Activated CD4-positive, alpha-beta memory T cell treated with anti-CD3 and anti-CD28 coated beads for 36 hours (primary cell): Measurements from ENCODE around the gene CDKN2B-AS1. TPM values are rescaled to one million over a fixed set of nuclear protein-coding genes. Genes with fewer than 3 reads are reported as not detected.

ENCODE experiments used
- CTCF ChIA-PET: fragments of 350-600 bp; sonication (Branson Sonifier 250); formaldehyde crosslinking; loops from one replicate; lab custom pipeline; 2021; ENCODE audit warnings: antibody characterized with exemption, inconsistent platforms; lab: Charles Lee
- POLR2A ChIA-PET: fragments of 350-600 bp; sonication (Branson Sonifier 250); formaldehyde crosslinking; loops from one replicate; lab custom pipeline; 2021; ENCODE audit warnings: antibody characterized with exemption; lab: Charles Lee
- DNase-seq: peaks from one replicate; pipeline ENCODE4 v3.0.0-alpha.2; 2020
- H3K27ac Mint-ChIP-seq: one replicate; pipeline ENCODE4 v1.8.0; 2021; ENCODE audit warnings: mixed read lengths
- H3K27me3 Mint-ChIP-seq: one replicate; pipeline ENCODE4 v1.8.0; 2021; ENCODE audit warnings: mixed read lengths
- H3K36me3 Mint-ChIP-seq: one replicate; pipeline ENCODE4 v1.8.0; 2021; ENCODE audit warnings: mixed read lengths
- H3K4me1 Mint-ChIP-seq: one replicate; pipeline ENCODE4 v1.8.0; 2021; ENCODE audit warnings: low read depth, mixed read lengths
- H3K4me3 Mint-ChIP-seq: one replicate; pipeline ENCODE4 v1.8.0; 2021; ENCODE audit warnings: mild to moderate bottlenecking, mixed read lengths
- H3K9me3 Mint-ChIP-seq: one replicate; pipeline ENCODE4 v1.8.0; 2021; ENCODE audit warnings: mixed read lengths
- intact Hi-C: fragments of 100-400 bp; cut with micrococcal nuclease; formaldehyde crosslinking; loops from one replicate; pipeline ENCODE4 v1.15.1; 2023
- total RNA-seq, 2 experiments: library from RNA; stranded (reverse); gene quantifications; one replicate each; pipeline ENCODE4 v1.2.3, GENCODE V29; 2021

The CDKN2B-AS1 gene
- total RNA-seq, 2 experiments from 2014 or later, result 0.59 to 0.87 TPM

DNA sequence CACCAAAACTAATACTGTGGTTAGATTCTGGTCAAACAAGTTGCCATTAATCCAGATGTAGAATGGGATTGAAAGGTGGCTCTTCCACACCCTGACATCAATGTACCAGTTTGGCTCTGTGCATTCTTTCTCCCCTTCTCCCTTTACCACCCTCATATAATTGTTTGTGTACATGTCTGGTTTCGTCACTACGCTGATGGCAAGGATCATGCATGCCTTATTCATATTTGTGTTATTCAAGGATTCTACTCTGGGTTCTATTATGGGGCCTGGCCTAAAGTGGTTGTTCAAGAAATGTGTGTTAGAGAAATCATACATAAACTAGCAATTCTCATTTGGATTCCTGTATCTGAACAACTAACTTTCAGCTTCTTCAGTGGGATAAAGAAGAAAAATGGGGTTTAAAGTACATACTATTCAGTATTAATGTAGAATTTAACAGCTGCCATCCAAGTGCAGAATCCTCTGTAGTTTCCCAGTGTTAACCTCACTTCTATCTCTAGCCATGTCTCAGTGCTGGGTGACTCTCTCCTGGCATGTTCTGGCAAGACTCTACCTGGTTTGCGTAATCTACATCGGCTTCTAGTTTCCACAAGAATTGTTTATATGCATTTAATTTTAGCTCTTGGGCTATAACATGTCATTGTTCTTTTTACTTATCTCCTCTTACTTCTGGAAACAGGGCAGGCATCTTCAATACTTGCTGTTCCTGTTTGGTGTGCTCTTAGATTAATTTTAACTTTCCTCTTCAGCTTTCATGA lies 42.5 kb downstream of the CDKN2B-AS1 start:
- intact Hi-C loops, result loop anchor here (5.0 kb wide), 3 partner anchors 40 to 325 kb away; no protein-coding TSS in a partner anchor
- Mint-ChIP-seq H3K4me1 (peaks cover 16% of the 10 kb centered on the region), H3K9me3 (no peaks in the 10 kb centered on the region), H3K4me3 (no peak overlapping the region), H3K27me3 (peaks cover 7% of the 10 kb centered on the region), H3K27ac (no peak overlapping the region), H3K36me3 (no peaks in the 10 kb centered on the region)
- CTCF ChIA-PET, result interaction anchor here (0.6 to 11.0 kb wide), 20 partner anchors 11 to 328 kb away, joined by 3 to 115 read pairs (median 5); partner anchors contain the start of gene CDKN2B
- no peak for DNase-seq
- POLR2A ChIA-PET, result no interaction called here

DNA sequence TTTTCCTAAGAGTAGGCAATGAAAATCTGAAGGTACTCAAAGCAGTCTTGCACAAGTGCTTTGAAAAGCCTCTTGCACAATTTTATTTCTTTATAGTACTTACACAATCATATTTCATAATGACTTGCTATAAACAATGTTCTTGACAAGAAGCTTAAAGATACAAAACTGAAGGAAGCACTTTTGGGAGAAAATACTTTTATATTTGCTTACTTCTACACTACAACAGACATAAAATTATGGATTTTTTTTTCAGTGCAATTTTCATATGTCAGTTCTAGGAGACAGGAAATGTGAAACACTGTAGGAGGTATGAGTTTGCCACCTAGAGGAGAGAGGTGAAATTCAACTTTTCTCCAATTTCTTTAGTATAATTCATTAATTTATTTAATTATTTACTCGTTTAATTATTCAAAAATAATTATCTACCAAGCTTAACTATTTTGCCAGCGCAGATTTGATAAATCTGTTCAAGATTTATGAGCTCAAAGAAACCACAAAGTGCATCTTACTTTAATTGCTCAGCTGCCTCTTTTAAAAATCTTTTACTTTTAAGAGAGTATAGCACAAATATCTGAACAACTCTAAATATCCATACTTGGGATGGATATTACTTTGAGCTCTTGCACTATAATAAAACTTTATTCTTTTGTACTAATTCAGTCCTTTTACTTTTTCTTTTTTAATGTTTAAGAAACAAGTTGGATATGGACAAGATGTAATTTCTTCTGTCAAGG lies 43.5 kb downstream of the CDKN2B-AS1 start:
- Mint-ChIP-seq H3K36me3 (no peaks in the 10 kb centered on the region), H3K9me3 (no peaks in the 10 kb centered on the region), H3K4me1 (peaks cover 16% of the 10 kb centered on the region), H3K4me3 (no peak overlapping the region), H3K27ac (no peak overlapping the region), H3K27me3 (peaks cover 7% of the 10 kb centered on the region)
- DNase-seq, result no peak
- intact Hi-C loops, result loop anchor here (1.0 to 5.0 kb wide), 5 partner anchors 30 to 326 kb away; no protein-coding TSS in a partner anchor
- CTCF ChIA-PET, result interaction anchor here (0.6 to 11.0 kb wide), 24 partner anchors 10 to 267 kb away, joined by 3 to 115 read pairs (median 4); partner anchors contain the start of genes CDKN2B and CDKN2B-AS1
- POLR2A ChIA-PET, result no interaction called here

DNA sequence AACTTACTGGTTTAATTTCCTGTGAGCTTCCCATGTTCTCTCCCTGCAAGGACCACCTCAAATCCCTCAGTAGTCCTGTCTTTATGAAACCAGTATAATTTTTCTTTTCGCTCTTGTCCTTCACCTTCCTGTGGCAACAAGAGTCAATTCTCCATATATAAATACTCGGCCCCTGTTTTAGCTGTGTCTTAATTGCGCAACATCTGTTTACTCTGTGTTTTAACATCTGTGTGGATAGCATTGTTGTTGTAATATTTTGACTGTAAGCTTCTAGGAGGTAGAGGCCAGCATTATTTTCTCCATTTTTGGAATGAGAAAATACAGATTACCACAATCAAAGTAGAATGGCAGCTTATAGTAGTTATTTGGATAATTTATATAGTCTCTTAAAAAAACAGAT lies 44.7 kb downstream of the CDKN2B-AS1 start:
- intact Hi-C loops, result loop anchor here (5.0 kb wide), 3 partner anchors 42 to 327 kb away; no protein-coding TSS in a partner anchor
- H3K36me3 Mint-ChIP-seq, result no peaks in the 10 kb centered on the region
- ChIA-PET POLR2A (no interaction called here), CTCF (interaction anchor here (0.9 to 11.0 kb wide), 8 partner anchors 14 to 228 kb away, joined by 3 to 115 read pairs (median 5); partner anchors contain the start of genes CDKN2B and CDKN2B-AS1)
- DNase-seq, result no peak
- H3K27me3 Mint-ChIP-seq, result peaks cover 7% of the 10 kb centered on the region
- H3K4me3 Mint-ChIP-seq, result no peak overlapping the region
- no peak overlapping the region for H3K27ac Mint-ChIP-seq
- no peaks in the 10 kb centered on the region for H3K9me3 Mint-ChIP-seq
- peaks cover 16% of the 10 kb centered on the region for H3K4me1 Mint-ChIP-seq

DNA sequence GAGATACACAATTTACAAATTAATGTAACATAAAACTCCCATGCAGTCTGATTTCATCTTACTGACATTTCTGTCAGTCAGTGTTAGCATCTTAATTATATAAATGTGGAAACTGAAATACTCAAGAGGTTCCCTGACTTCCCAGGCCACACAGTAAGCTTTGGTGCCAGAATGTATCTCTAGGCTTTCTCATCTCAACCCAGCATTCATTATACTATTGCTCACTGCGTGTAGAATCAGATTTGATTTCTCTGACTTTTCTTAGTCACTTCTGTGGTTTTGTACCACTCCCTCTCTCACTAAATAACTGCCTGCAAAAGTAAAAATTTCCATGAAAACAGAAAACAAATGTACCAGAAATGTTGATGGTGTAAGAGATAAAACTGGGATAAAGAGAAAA lies 46.2 kb downstream of the CDKN2B-AS1 start:
- Mint-ChIP-seq H3K4me3 (no peak overlapping the region), H3K36me3 (no peaks in the 10 kb centered on the region), H3K27me3 (peaks cover 10% of the 10 kb centered on the region), H3K4me1 (peaks cover 17% of the 10 kb centered on the region), H3K27ac (no peak overlapping the region), H3K9me3 (no peaks in the 10 kb centered on the region)
- CTCF ChIA-PET, result interaction anchor here (0.8 to 11.0 kb wide), 5 partner anchors 31 to 229 kb away, joined by 3 to 115 read pairs (median 10); partner anchors contain the start of gene CDKN2B
- DNase-seq, result no peak
- POLR2A ChIA-PET, result no interaction called here
- intact Hi-C loops, result loop anchor here (2.0 kb wide), 1 partner anchor 78 kb away; no protein-coding TSS in a partner anchor

DNA sequence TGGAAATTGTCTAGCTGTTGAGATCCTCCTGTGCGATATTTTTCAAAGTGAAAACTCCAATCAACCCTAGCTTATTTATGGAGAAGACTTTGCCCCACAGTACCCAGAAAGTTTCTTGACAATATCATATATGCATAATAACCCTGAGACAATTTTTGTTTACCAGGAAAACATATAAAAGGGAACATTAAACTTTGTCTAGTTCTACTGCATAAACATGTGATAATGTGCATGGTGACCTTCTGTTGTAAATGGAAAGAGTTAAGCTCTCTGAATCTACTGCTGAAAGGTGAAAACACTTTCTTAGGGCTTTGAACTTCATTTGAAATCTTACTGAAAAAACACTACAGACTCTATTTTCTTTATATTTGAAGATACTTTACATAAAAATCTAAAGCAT lies 46.8 kb downstream of the CDKN2B-AS1 start:
- Mint-ChIP-seq H3K27me3 (peaks cover 11% of the 10 kb centered on the region), H3K4me3 (no peak overlapping the region), H3K4me1 (peaks cover 18% of the 10 kb centered on the region), H3K36me3 (no peaks in the 10 kb centered on the region), H3K9me3 (no peaks in the 10 kb centered on the region), H3K27ac (no peak overlapping the region)
- POLR2A ChIA-PET, result no interaction called here
- CTCF ChIA-PET, result interaction anchor here (1.6 to 11.0 kb wide), 4 partner anchors 31 to 230 kb away, joined by 5 to 115 read pairs (median 39); partner anchors contain the start of gene CDKN2B
- DNase-seq, result no peak
- intact Hi-C loops, result loop anchor here (2.0 kb wide), 1 partner anchor 77 kb away; no protein-coding TSS in a partner anchor

DNA sequence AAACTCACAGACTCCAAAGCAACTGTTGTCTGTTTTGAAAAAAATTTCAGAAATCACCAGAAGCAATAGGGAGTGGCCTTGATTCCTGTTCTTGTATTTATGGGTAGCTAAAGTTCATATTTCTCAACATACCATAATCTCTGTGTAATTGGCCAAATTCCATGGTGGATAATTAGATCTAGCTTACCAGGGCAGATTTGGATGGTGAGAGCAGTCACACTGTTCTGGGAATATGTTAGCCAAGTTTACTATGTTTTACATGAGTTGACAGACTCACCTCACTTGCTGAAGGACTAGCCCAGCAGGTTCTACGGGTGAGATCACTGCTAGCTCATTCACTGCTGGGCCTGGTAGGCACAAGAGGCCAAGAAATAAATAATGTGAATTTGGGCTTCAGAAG lies 47.2 kb downstream of the CDKN2B-AS1 start:
- no peak for DNase-seq
- Mint-ChIP-seq H3K36me3 (no peaks in the 10 kb centered on the region), H3K4me1 (peaks cover 22% of the 10 kb centered on the region), H3K27ac (no peak overlapping the region), H3K9me3 (no peaks in the 10 kb centered on the region), H3K27me3 (peaks cover 11% of the 10 kb centered on the region), H3K4me3 (no peak overlapping the region)
- POLR2A ChIA-PET, result no interaction called here
- intact Hi-C loops, result loop anchor here (2.0 kb wide), 1 partner anchor 77 kb away; no protein-coding TSS in a partner anchor
- CTCF ChIA-PET, result interaction anchor here (1.6 to 11.0 kb wide), 4 partner anchors 32 to 230 kb away, joined by 5 to 115 read pairs (median 39); partner anchors contain the start of gene CDKN2B

DNA sequence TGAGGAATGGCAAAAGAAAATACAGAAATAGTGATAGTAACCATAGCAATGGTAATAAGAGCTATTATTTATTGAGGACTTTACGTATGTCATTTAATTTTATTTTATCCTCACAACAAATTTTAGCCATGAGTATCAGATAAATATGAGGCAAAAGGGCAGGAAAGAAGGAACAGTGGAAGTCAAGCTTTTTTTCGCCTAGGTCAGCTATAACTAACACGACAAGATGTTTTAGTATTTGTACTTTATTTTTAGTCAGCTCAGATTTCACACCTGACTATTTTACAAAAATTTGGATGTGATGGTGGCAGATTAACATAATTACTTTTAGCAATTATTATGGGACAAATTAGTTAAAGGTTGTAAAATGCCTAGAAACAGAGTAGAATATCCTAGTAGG lies 49.3 kb downstream of the CDKN2B-AS1 start:
- no peak for DNase-seq
- Mint-ChIP-seq H3K36me3 (no peaks in the 10 kb centered on the region), H3K4me1 (peaks cover 22% of the 10 kb centered on the region), H3K27me3 (peaks cover 17% of the 10 kb centered on the region), H3K4me3 (no peak overlapping the region), H3K27ac (no peak overlapping the region), H3K9me3 (no peaks in the 10 kb centered on the region)
- POLR2A ChIA-PET, result no interaction called here
- CTCF ChIA-PET, result interaction anchor here (0.7 to 11.0 kb wide), 5 partner anchors 9 to 232 kb away, joined by 3 to 115 read pairs (median 5); partner anchors contain the start of gene CDKN2B
- intact Hi-C loops, result no loop called here

DNA sequence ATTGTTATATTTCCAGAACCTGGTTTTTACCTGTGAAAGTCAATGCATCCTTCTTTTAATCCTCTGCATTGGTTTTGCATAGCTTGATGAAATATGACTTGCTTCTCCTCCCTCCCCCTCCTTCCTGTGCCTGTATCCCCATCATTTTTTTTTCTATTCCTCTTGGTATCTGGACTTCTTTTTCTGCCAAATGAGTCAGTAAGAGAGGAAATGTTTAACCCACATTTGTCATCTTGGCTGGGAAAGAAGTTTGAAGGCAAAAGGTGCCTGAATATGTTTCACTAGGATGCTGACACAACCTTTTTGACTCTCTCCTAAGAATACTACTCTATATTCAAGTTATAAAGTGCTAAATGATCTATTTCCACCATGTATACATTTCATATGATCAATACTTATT lies 50.0 kb downstream of the CDKN2B-AS1 start:
- ChIA-PET POLR2A (no interaction called here), CTCF (interaction anchor here (1.4 to 11.0 kb wide), 2 partner anchors 35 to 233 kb away, joined by 5 to 115 read pairs; partner anchors contain the start of gene CDKN2B)
- no peak for DNase-seq
- intact Hi-C loops, result no loop called here
- H3K4me3 Mint-ChIP-seq, result no peak overlapping the region
- peaks cover 19% of the 10 kb centered on the region for H3K27me3 Mint-ChIP-seq
- H3K36me3 Mint-ChIP-seq, result no peaks in the 10 kb centered on the region
- H3K4me1 Mint-ChIP-seq, result peaks cover 22% of the 10 kb centered on the region
- no peaks in the 10 kb centered on the region for H3K9me3 Mint-ChIP-seq
- H3K27ac Mint-ChIP-seq, result no peak overlapping the region

DNA sequence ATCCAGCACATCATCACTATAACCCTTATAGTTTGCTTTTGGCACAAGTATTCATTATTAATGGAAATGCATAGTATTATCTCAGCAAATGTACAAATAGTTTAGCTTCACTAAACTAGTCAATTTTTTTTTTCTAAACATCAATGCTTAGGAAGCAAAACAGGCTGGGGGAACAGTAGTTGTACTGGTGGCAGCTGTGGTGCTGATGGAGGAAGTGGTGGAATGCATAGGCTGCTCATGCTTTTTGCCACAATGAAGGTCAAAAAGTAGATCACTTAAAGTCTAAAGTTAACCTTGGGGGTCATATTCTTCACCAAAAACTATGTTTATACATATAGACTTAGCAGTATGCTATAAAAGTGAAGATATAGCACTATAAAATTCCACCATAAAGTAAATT lies 50.8 kb downstream of the CDKN2B-AS1 start:
- Mint-ChIP-seq H3K27ac (no peak overlapping the region), H3K9me3 (no peaks in the 10 kb centered on the region), H3K36me3 (no peaks in the 10 kb centered on the region), H3K4me3 (no peak overlapping the region), H3K4me1 (peaks cover 19% of the 10 kb centered on the region), H3K27me3 (peaks cover 20% of the 10 kb centered on the region)
- ChIA-PET CTCF (interaction anchor here (1.0 to 1.1 kb wide), 4 partner anchors 37 to 233 kb away, joined by 3 to 6 read pairs (median 4); no protein-coding TSS in a partner anchor), POLR2A (no interaction called here)
- intact Hi-C loops, result no loop called here
- DNase-seq, result no peak

DNA sequence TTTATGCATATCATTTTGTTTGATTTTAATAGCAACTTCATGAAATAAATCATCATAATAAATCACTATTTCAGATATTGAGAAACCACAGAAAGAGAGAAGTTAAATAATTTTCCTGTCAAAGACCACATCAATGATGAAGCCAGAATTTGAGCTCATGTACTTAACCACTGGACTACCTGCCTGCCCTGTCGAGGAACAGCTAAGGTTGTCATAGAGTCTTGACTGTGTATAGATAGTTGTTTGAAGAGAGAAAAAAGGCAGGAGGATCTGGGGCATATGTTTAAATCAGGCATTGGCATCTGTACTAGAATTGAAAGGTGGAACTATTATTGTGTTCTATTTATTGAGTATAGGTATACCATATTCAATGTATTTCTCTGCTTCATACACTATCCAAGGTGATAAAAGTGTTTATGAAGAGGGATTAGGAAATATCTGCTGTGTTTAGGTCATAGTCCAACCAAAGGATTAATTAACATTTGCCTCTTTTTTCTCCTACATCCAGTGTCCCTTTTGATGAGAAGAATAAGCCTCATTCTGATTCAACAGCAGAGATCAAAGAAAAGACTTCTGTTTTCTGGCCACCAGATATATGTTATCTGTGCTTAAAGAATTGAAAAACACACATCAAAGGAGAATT lies 51.8 kb downstream of the CDKN2B-AS1 start:
- Mint-ChIP-seq H3K36me3 (no peaks in the 10 kb centered on the region), H3K9me3 (no peaks in the 10 kb centered on the region), H3K27me3 (peaks cover 17% of the 10 kb centered on the region), H3K27ac (no peak overlapping the region), H3K4me1 (peaks cover 16% of the 10 kb centered on the region), H3K4me3 (no peak overlapping the region)
- ChIA-PET CTCF (interaction anchor here (1.0 to 1.1 kb wide), 4 partner anchors 38 to 234 kb away, joined by 3 to 6 read pairs (median 4); no protein-coding TSS in a partner anchor), POLR2A (no interaction called here)
- no peak for DNase-seq
- intact Hi-C loops, result no loop called here

DNA sequence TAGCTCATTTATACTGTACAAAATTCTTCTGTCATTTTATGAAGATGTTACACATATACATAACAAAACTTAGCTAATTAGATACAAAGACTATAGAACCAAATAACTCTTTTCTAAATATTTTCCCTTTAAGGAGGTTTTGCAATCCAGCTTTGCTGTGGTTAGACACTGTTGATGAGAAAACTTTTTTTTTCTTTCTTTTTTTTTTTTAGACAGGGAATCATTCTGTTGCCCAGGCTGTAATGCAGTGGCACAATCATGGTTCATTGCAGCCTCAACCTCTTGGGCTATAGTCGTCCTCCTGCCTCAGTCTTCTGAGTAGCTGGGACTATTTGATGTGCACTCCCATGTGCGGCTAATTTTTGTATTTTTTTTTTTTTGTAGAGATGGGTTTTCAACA lies 53.0 kb downstream of the CDKN2B-AS1 start:
- H3K36me3 Mint-ChIP-seq, result no peaks in the 10 kb centered on the region
- DNase-seq, result no peak
- CTCF ChIA-PET, result interaction anchor here (1.3 to 1.9 kb wide), 3 partner anchors 9 to 72 kb away, joined by 3 to 13 read pairs (median 9); no protein-coding TSS in a partner anchor
- peaks cover 16% of the 10 kb centered on the region for H3K27me3 Mint-ChIP-seq
- intact Hi-C loops, result no loop called here
- POLR2A ChIA-PET, result no interaction called here
- H3K4me1 Mint-ChIP-seq, result peaks cover 26% of the 10 kb centered on the region
- no peak overlapping the region for H3K4me3 Mint-ChIP-seq
- no peak overlapping the region for H3K27ac Mint-ChIP-seq
- no peaks in the 10 kb centered on the region for H3K9me3 Mint-ChIP-seq
